ENCODE measurements around the gene CLTCL1.

DNA sequence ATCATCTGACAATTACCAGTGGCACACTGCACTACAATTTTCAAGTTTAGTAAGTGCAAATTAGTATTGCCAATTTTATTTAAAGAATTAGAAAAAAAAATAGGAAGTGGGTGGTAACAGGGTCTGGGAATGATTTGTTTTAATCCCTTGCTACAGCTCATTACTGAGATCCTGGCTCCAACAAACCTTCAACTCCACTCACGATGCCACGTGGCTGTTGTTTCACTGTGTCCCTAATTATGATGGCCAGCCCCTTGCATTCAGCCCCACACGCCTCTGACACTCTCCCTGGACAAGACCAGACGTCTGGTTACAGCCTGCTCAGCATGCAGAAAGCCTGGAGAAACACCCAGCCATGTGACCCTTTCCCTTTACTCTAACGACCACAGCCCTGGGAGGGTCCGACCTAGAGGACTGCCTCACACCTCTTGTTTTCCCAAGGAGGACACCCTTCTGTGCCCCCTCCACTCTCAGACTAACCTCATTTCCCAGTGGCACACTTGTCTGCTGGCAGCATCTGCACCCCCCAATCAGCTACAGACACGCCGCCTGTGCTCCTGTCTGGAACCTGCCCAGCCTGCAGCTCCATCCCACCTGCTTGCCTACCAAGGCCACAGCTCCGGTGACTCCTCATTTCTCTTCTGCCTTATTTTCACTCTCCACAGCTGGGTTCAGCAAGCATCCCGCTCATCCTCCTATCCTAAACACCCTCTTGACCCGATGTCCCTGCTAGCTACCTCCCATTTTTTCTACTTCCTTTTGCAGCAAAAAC, 94.5 kb downstream of the CLTCL1 start:
- TF ChIP-seq, protein P1, sequence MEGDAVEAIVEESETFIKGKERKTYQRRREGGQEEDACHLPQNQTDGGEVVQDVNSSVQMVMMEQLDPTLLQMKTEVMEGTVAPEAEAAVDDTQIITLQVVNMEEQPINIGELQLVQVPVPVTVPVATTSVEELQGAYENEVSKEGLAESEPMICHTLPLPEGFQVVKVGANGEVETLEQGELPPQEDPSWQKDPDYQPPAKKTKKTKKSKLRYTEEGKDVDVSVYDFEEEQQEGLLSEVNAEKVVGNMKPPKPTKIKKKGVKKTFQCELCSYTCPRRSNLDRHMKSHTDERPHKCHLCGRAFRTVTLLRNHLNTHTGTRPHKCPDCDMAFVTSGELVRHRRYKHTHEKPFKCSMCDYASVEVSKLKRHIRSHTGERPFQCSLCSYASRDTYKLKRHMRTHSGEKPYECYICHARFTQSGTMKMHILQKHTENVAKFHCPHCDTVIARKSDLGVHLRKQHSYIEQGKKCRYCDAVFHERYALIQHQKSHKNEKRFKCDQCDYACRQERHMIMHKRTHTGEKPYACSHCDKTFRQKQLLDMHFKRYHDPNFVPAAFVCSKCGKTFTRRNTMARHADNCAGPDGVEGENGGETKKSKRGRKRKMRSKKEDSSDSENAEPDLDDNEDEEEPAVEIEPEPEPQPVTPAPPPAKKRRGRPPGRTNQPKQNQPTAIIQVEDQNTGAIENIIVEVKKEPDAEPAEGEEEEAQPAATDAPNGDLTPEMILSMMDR (IDR thresholded peaks at IDR 0.05), result no peak
- no peak for TF ChIP-seq POLR2A (IDR thresholded peaks at IDR 0.05)
